A549 (cell line): ENCODE measurements around the gene XRRA1. TPM values are rescaled to one million over a fixed set of nuclear protein-coding genes. Genes with fewer than 3 reads are reported as not detected.

Source experiments
- ATAC-seq, 2 experiments: fragments of 200-7000 bp in 1 of 2; fragments of >200 bp in 1 of 2; cut with Nextera tagmentation in 1 of 2; cut with Tn5 transposase in 1 of 2; 3 replicates each; pipeline versions ENCODE4 v1.8.0 to v1.9.1; 2018 to 2020; ENCODE audit warnings: mild to moderate bottlenecking in 1 of 2, moderate library complexity in 1 of 2
- CTCF ChIA-PET: fragments of 300-600 bp; sonication (Branson Sonifier 250); formaldehyde crosslinking; extraction: SDS; loops from one replicate; lab custom pipeline; 2021; ENCODE audit warnings: antibody characterized with exemption, inconsistent platforms; lab: Yijun Ruan, JAX
- POLR2A ChIA-PET: fragments of 350-600 bp; formaldehyde crosslinking; extraction: SDS; loops from one replicate; lab custom pipeline; 2021; ENCODE audit warnings: antibody characterized with exemption, inconsistent platforms; lab: Yijun Ruan, JAX
- DNase-seq, 2 experiments: peaks; one replicate each; pipeline versions ENCODE4 v3.0.0 to v3.0.0-alpha.2; 2011 to 2016; ENCODE audit warnings: low read depth in 1 of 2, low spot score in 1 of 2
- FAIRE-seq: peaks from 2 replicates; lab custom pipeline; 2011; peaks lifted over from hg19 to GRCh38; lab: Jason Lieb, UNC
- H3K27ac ChIP-seq, 2 experiments: fragments of >200 bp; sonication (Bioruptor Twin); formaldehyde crosslinking; 3 replicates each; pipeline ENCODE4 v1.5.1; 2016 to 2017
- H3K4me1 ChIP-seq: fragments of >200 bp; sonication (Bioruptor Twin); formaldehyde crosslinking; 3 replicates; pipeline ENCODE4 v1.6.1; 2016
- H3K4me2 ChIP-seq: fragments of >200 bp; sonication (Bioruptor Twin); formaldehyde crosslinking; 3 replicates; pipeline ENCODE4 v1.6.1; 2016
- H3K4me3 ChIP-seq: fragments of >200 bp; sonication (Bioruptor Twin); formaldehyde crosslinking; 3 replicates; pipeline ENCODE4 v1.5.1; 2016
- H3K9me3 ChIP-seq: fragments of >200 bp; sonication (Bioruptor Twin); formaldehyde crosslinking; 3 replicates; pipeline ENCODE4 v1.6.1; 2016
- E2F6 ChIP-seq: IDR thresholded peaks from 2 replicates; pipeline ENCODE4 v1.6.1; 2012; ENCODE audit warnings: low read depth, borderline replicate concordance
- GATA3 ChIP-seq: IDR thresholded peaks from 2 replicates; pipeline ENCODE4 v1.6.1; 2012; ENCODE audit warnings: borderline replicate concordance
- HOXB13 ChIP-seq: fragments of 250-450 bp; sonication (Bioruptor Pico); IDR thresholded peaks from 2 replicates; pipeline ENCODE4 v1.5.0; 2020; ENCODE audit warnings: low read depth, mild to moderate bottlenecking, moderate library complexity
- HOXB5 ChIP-seq: fragments of 250-450 bp; sonication (Bioruptor Pico); IDR thresholded peaks from 2 replicates; pipeline ENCODE4 v1.5.0; 2020; ENCODE audit warnings: mild to moderate bottlenecking, moderate library complexity
- JUN ChIP-seq, 2 experiments: fragments of >200 bp; sonication (Bioruptor Twin); formaldehyde crosslinking; IDR thresholded peaks; 2 replicates in 1 of 2; 3 replicates in 1 of 2; pipeline ENCODE4 v1.6.1; 2016 to 2017
- KDM1A ChIP-seq: fragments of 200-600 bp; sonication (generic); IDR thresholded peaks from 2 replicates; pipeline ENCODE4 v1.6.1; 2016; ENCODE audit warnings: low read depth, mild to moderate bottlenecking
- PBX3 ChIP-seq: IDR thresholded peaks from 2 replicates; pipeline ENCODE4 v1.6.1; 2012
- PHF8 ChIP-seq: fragments of 200-600 bp; sonication (generic); IDR thresholded peaks from 2 replicates; pipeline ENCODE4 v1.6.1; 2016; ENCODE audit warnings: low read depth, mild to moderate bottlenecking, antibody characterized with exemption, moderate library complexity, borderline replicate concordance
- POLR2AphosphoS2 ChIP-seq: conservative IDR thresholded peaks from 2 replicates; pipeline ENCODE4 v1.6.1; 2012; ENCODE audit warnings: low read length, improper control_type of control experiment, inconsistent platforms
- REST ChIP-seq: fragments of 200-600 bp; sonication (generic); IDR thresholded peaks from 2 replicates; pipeline ENCODE4 v1.6.1; 2016; ENCODE audit warnings: antibody characterized with exemption, mild to moderate bottlenecking, moderate library complexity
- RNF2 ChIP-seq: fragments of 200-600 bp; sonication (generic); IDR thresholded peaks from 2 replicates; pipeline ENCODE4 v1.6.1; 2016; ENCODE audit warnings: low read depth, mild to moderate bottlenecking, antibody characterized with exemption, moderate library complexity, borderline replicate concordance
- WGBS: methylation state at CpG from one replicate; pipeline ENCODE4 v1.1.6; 2017; ENCODE audit errors: missing lambda C conversion rate; 5-methylcytosine and 5-hydroxymethylcytosine counted together
- polyA plus RNA-seq, 4 experiments: library from polyadenylated mRNA; depleted of rRNA in 3 of 4; stranded (reverse); fragments of >200 nt; fragmentation: RNase III in 1 of 4; extraction: RNeasy Plus Mini Kit Qiagen cat#74134 plus additional on column Dnase treatment in 1 of 4; gene quantifications; 2 replicates in 3 of 4; 3 replicates in 1 of 4; pipeline ENCODE4 v1.2.3, GENCODE V29; 2011 to 2017

The XRRA1 gene
- polyA plus RNA-seq, 2 of the 4 experiments (the other 2 are of a cell fraction) = 6.6 to 10.6 TPM

- no peak for FAIRE-seq
Observed at GRCh38 chr11:74842967-74843366, 105.9 kb downstream of the XRRA1 start.

GRCh38 chr11:74840486-74840885 is 108.4 kb downstream of the XRRA1 start:
- WGBS = 86% methylated on average over 2 of the region's 2 CpGs

More at GRCh38 chr11:74842967-74843366, 105.9 kb downstream of the XRRA1 start:
- WGBS = 96% methylated on average over 5 of the region's 13 CpGs
- no peak overlapping the region for H3K4me2 ChIP-seq
- H3K4me1 ChIP-seq = no peaks in the 10 kb centered on the region
- POLR2A ChIA-PET = no interaction called here
- ATAC-seq (peak in 1 of 2 experiments; percentile 69; a peak in 3 of 6 replicates), DNase-seq (no peak)
- H3K9me3 ChIP-seq = no peaks in the 10 kb centered on the region
- H3K4me3 ChIP-seq = no peak overlapping the region
- CTCF ChIA-PET = interaction anchor here (0.5 to 1.2 kb wide), 2 partner anchors 37 to 54 kb away, joined by 3 read pairs; no protein-coding TSS in a partner anchor
- no peak overlapping the region for H3K27ac ChIP-seq
- TF ChIP-seq RNF2 = no peak
- TF ChIP-seq JUN (IDR thresholded peaks at IDR 0.05) = no peak
- TF ChIP-seq HOXB13 = no peak
- no peak for TF ChIP-seq E2F6

GRCh38 chr11:74839971-74840370 is 108.9 kb downstream of the XRRA1 start:
- ChIA-PET POLR2A (no interaction called here), CTCF (interaction anchor here (0.6 to 1.5 kb wide), 3 partner anchors 11 to 21 kb away, joined by 3 to 4 read pairs (median 3); no protein-coding TSS in a partner anchor)
- 90% methylated on average over 2 of the region's 2 CpGs for WGBS

More at GRCh38 chr11:74840486-74840885, 108.4 kb downstream of the XRRA1 start:
- no peak overlapping the region for H3K4me3 ChIP-seq
- no peak for ATAC-seq
- no peak for DNase-seq
- H3K9me3 ChIP-seq = no peaks in the 10 kb centered on the region
- FAIRE-seq = no peak
- POLR2A ChIA-PET = no interaction called here
- no peak for TF ChIP-seq PBX3
- TF ChIP-seq PHF8 = no peak
- TF ChIP-seq, all 56 proteins: peak for 0
- H3K4me2 ChIP-seq = no peak overlapping the region
- CTCF ChIA-PET = interaction anchor here (0.6 kb wide), 1 partner anchor 880 kb away, joined by 3 read pairs; no protein-coding TSS in a partner anchor
- H3K4me1 ChIP-seq = no peaks in the 10 kb centered on the region
- no peak overlapping the region for H3K27ac ChIP-seq

More at GRCh38 chr11:74839971-74840370, 108.9 kb downstream of the XRRA1 start:
- Histone ChIP-seq H3K4me3 (no peak overlapping the region), H3K4me2 (no peak overlapping the region), H3K27ac (no peak overlapping the region), H3K4me1 (no peaks in the 10 kb centered on the region), H3K9me3 (no peaks in the 10 kb centered on the region)
- no peak for FAIRE-seq
- DNase-seq = no peak
- ATAC-seq = no peak
- TF ChIP-seq GATA3 (no peak), HOXB5 (no peak), KDM1A (no peak), POLR2AphosphoS2 (no peak), REST (no peak)
